ENCODE results near the gene EYA2. TPM values are rescaled to one million over a fixed set of nuclear protein-coding genes. Genes with fewer than 3 reads are reported as not detected.

Gene EYA2
- total and polyA plus RNA-seq, 9 donors, result 1.5 to 8.6 (median 3.2) TPM

GRCh38 chr20:47189060-47189459 is 294.4 kb downstream of the EYA2 start:
- Histone ChIP-seq H3K36me3 (ENCODE audit: control insufficient read depth, insufficient read depth, low read length) (no peaks in the 10 kb centered on the region), H3K27me3 (ENCODE audit: control insufficient read depth, insufficient read depth, low read length) (no peaks in the 10 kb centered on the region), H3K4me3 (ENCODE audit: low read length) (no peak overlapping the region), H3K27ac (ENCODE audit: low read length) (no peak overlapping the region), H3K4me1 (ENCODE audit: control insufficient read depth, insufficient read depth, low read length) (no peaks in the 10 kb centered on the region), H3K9me3 (replicated peaks; ENCODE audit: control insufficient read depth, low read depth, low read length) (no peaks in the 10 kb centered on the region)
- 54% methylated on average over 9 of the region's 11 CpGs for WGBS (ENCODE audit: insufficient coverage)
- DNase-seq, result no peak

- Histone ChIP-seq H3K36me3 (ENCODE audit: control insufficient read depth, insufficient read depth, low read length) (no peaks in the 10 kb centered on the region), H3K4me1 (ENCODE audit: control insufficient read depth, insufficient read depth, low read length) (no peaks in the 10 kb centered on the region), H3K27ac (ENCODE audit: low read length) (no peak overlapping the region), H3K4me3 (ENCODE audit: low read length) (no peak overlapping the region), H3K9me3 (replicated peaks; ENCODE audit: control insufficient read depth, low read depth, low read length) (no peaks in the 10 kb centered on the region), H3K27me3 (ENCODE audit: control insufficient read depth, insufficient read depth, low read length) (no peaks in the 10 kb centered on the region)
- WGBS (ENCODE audit: insufficient coverage), result no CpG with 5 or more reads among the region's 1 CpG
- no peak for DNase-seq
Measured at GRCh38 chr20:47191074-47191673, 296.5 kb downstream of the EYA2 start.

- no peak overlapping the region for H3K27ac ChIP-seq (ENCODE audit: low read length)
- no peaks in the 10 kb centered on the region for H3K4me1 ChIP-seq (ENCODE audit: control insufficient read depth, insufficient read depth, low read length)
- no CpG with 5 or more reads among the region's 3 CpGs for WGBS (ENCODE audit: insufficient coverage)
- no peak overlapping the region for H3K4me3 ChIP-seq (ENCODE audit: low read length)
- no peak for DNase-seq
- no peaks in the 10 kb centered on the region for H3K9me3 ChIP-seq (replicated peaks; ENCODE audit: control insufficient read depth, low read depth, low read length)
- H3K27me3 ChIP-seq (ENCODE audit: control insufficient read depth, insufficient read depth, low read length), result no peaks in the 10 kb centered on the region
- H3K36me3 ChIP-seq (ENCODE audit: control insufficient read depth, insufficient read depth, low read length), result no peaks in the 10 kb centered on the region
Measured at GRCh38 chr20:47191956-47192355, 297.3 kb downstream of the EYA2 start.

GRCh38 chr20:47195573-47195972 is 300.9 kb downstream of the EYA2 start:
- Histone ChIP-seq H3K4me1 (ENCODE audit: control insufficient read depth, insufficient read depth, low read length) (no peaks in the 10 kb centered on the region), H3K4me3 (ENCODE audit: low read length) (no peak overlapping the region), H3K9me3 (replicated peaks; ENCODE audit: control insufficient read depth, low read depth, low read length) (no peaks in the 10 kb centered on the region), H3K36me3 (ENCODE audit: control insufficient read depth, insufficient read depth, low read length) (no peaks in the 10 kb centered on the region), H3K27me3 (ENCODE audit: control insufficient read depth, insufficient read depth, low read length) (no peaks in the 10 kb centered on the region), H3K27ac (ENCODE audit: low read length) (no peak overlapping the region)
- no peak for DNase-seq
- 63% methylated on average over 5 of the region's 9 CpGs for WGBS (ENCODE audit: insufficient coverage)

GRCh38 chr20:47196091-47197081 is 301.7 kb downstream of the EYA2 start:
- no peaks in the 10 kb centered on the region for H3K27me3 ChIP-seq (ENCODE audit: control insufficient read depth, insufficient read depth, low read length)
- H3K36me3 ChIP-seq (ENCODE audit: control insufficient read depth, insufficient read depth, low read length), result no peaks in the 10 kb centered on the region
- H3K4me1 ChIP-seq (ENCODE audit: control insufficient read depth, insufficient read depth, low read length), result no peaks in the 10 kb centered on the region
- H3K4me3 ChIP-seq (ENCODE audit: low read length), result no peak overlapping the region
- WGBS (ENCODE audit: insufficient coverage), result 39% methylated on average over 29 of the region's 34 CpGs
- peak; percentile 56 for DNase-seq
- H3K9me3 ChIP-seq (replicated peaks; ENCODE audit: control insufficient read depth, low read depth, low read length), result no peaks in the 10 kb centered on the region
- no peak overlapping the region for H3K27ac ChIP-seq (ENCODE audit: low read length)

- Histone ChIP-seq H3K4me3 (ENCODE audit: low read length) (no peak overlapping the region), H3K4me1 (ENCODE audit: control insufficient read depth, insufficient read depth, low read length) (no peaks in the 10 kb centered on the region), H3K27me3 (ENCODE audit: control insufficient read depth, insufficient read depth, low read length) (no peaks in the 10 kb centered on the region), H3K36me3 (ENCODE audit: control insufficient read depth, insufficient read depth, low read length) (no peaks in the 10 kb centered on the region), H3K9me3 (replicated peaks; ENCODE audit: control insufficient read depth, low read depth, low read length) (no peaks in the 10 kb centered on the region), H3K27ac (ENCODE audit: low read length) (no peak overlapping the region)
- DNase-seq, result no peak
- 80% methylated on average over 2 of the region's 3 CpGs for WGBS (ENCODE audit: insufficient coverage)
Measured at GRCh38 chr20:47198254-47198671, 303.6 kb downstream of the EYA2 start.

GRCh38 chr20:47198996-47199552 is 304.4 kb downstream of the EYA2 start:
- H3K9me3 ChIP-seq (replicated peaks; ENCODE audit: control insufficient read depth, low read depth, low read length), result no peaks in the 10 kb centered on the region
- H3K4me1 ChIP-seq (ENCODE audit: control insufficient read depth, insufficient read depth, low read length), result no peaks in the 10 kb centered on the region
- no peak for DNase-seq
- H3K4me3 ChIP-seq (ENCODE audit: low read length), result no peak overlapping the region
- 100% methylated on average over 1 of the region's 14 CpGs for WGBS (ENCODE audit: insufficient coverage)
- no peak overlapping the region for H3K27ac ChIP-seq (ENCODE audit: low read length)
- no peaks in the 10 kb centered on the region for H3K36me3 ChIP-seq (ENCODE audit: control insufficient read depth, insufficient read depth, low read length)
- no peaks in the 10 kb centered on the region for H3K27me3 ChIP-seq (ENCODE audit: control insufficient read depth, insufficient read depth, low read length)

GRCh38 chr20:47201074-47201730 is 306.6 kb downstream of the EYA2 start:
- H3K27me3 ChIP-seq (ENCODE audit: control insufficient read depth, insufficient read depth, low read length), result no peaks in the 10 kb centered on the region
- H3K4me3 ChIP-seq (ENCODE audit: low read length), result no peak overlapping the region
- H3K4me1 ChIP-seq (ENCODE audit: control insufficient read depth, insufficient read depth, low read length), result peaks cover 2% of the 10 kb centered on the region
- DNase-seq, result no peak
- H3K36me3 ChIP-seq (ENCODE audit: control insufficient read depth, insufficient read depth, low read length), result no peaks in the 10 kb centered on the region
- no peaks in the 10 kb centered on the region for H3K9me3 ChIP-seq (replicated peaks; ENCODE audit: control insufficient read depth, low read depth, low read length)
- H3K27ac ChIP-seq (ENCODE audit: low read length), result no peak overlapping the region
- 94% methylated on average over 3 of the region's 9 CpGs for WGBS (ENCODE audit: insufficient coverage)

- H3K4me1 ChIP-seq (ENCODE audit: control insufficient read depth, insufficient read depth, low read length), result peaks cover 2% of the 10 kb centered on the region
- no peaks in the 10 kb centered on the region for H3K9me3 ChIP-seq (replicated peaks; ENCODE audit: control insufficient read depth, low read depth, low read length)
- 89% methylated on average over 6 of the region's 10 CpGs for WGBS (ENCODE audit: insufficient coverage)
- H3K4me3 ChIP-seq (ENCODE audit: low read length), result no peak overlapping the region
- DNase-seq, result no peak
- peaks cover under 1% of the 10 kb centered on the region for H3K36me3 ChIP-seq (ENCODE audit: control insufficient read depth, insufficient read depth, low read length)
- H3K27ac ChIP-seq (ENCODE audit: low read length), result no peak overlapping the region
- no peaks in the 10 kb centered on the region for H3K27me3 ChIP-seq (ENCODE audit: control insufficient read depth, insufficient read depth, low read length)
Measured at GRCh38 chr20:47202733-47203667, 308.4 kb downstream of the EYA2 start.

Measured in muscle of leg (tissue), 11 donors.